T follicular helper cell (primary cell): Measurements from ENCODE around the gene STX2.
A peak's percentile ranks its signal among the peaks of the same experiment; 100 is the strongest.
"Not testable (repeated sequence)": the region's sequence is repeated elsewhere in the genome, so short reads cannot be mapped to it uniquely, and the experiment has no call there.

Experiments used
- DNase-seq: peaks from one replicate; pipeline ENCODE4 v3.0.0-alpha.2; 2020; ENCODE audit warnings: low read depth
- total RNA-seq, 2 experiments: gene quantifications; one replicate each; lab custom pipeline; 2026; lab: John Stamatoyannopoulos, UW

STX2 gene
- 27.3 to 40.1 reads per million in 2 experiments for total RNA-seq

DNA sequence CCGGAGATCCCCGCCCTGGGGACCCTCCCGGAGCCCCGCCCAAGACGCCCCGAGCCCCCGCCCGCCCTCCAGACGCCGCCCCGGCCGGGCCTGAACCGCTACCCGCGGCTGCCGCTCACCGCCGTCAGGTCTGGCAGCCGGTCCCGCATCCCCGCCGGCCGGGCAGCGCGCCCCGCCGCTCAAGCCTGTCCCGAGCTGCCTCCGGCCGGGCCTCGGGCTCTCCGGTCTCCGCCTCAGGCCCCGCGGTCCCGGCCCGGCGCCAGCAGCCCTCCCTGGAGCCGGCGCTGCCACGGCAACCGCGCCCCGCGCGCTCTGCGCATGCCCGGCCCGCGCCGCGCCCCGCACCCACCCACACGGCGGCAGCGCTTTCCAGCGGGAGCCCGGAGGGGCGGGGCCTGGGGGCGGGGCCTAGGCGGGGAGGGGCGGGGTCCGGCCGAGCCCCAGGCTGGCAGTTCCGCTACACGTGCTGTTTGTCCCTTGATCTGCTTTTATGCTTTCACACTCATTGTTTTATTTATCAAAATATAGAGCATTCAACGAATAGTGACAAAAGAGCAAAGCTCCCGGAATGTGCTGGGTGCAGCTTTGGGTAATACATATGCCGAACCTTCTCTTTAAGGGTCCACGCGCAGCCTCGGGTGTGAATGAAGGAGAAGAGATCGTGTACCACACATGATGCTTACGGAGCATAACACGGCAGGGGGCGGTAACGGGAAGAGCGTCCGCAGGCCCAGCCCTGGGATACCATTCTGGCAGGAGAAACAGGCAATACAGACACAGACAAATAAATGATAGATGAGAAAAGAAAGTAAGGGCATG, at the start of gene STX2:
Gene STX2 (minus strand): TSS at position 300 of the 819 bp plus-strand sequence. CDS start 151 bp downstream, at position 149.
- DNase-seq: peak; percentile 86

DNA sequence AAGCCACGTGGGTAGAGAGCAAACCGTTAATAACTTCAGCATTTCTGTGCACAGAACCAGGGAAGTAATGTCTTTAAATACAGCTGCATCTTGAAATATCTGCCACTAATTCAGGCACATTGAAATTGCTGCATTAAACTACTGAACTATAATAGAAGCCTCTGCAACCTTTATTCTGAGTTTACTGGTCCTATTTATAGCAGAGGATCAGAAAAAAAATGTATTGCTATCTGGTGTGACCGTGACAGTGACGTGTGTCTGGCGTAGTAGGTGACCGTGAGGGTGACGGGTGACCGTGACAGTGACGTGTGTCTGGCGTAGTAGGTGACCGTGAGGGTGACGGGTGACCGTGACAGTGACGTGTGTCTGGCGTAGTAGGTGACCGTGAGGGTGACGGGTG, 48.1 kb upstream of the STX2 start:
- DNase-seq: not testable (repeated sequence)

GRCh38 chr12:130881548-130881947, 42.5 kb upstream of the STX2 start:
- no peak for DNase-seq

DNA sequence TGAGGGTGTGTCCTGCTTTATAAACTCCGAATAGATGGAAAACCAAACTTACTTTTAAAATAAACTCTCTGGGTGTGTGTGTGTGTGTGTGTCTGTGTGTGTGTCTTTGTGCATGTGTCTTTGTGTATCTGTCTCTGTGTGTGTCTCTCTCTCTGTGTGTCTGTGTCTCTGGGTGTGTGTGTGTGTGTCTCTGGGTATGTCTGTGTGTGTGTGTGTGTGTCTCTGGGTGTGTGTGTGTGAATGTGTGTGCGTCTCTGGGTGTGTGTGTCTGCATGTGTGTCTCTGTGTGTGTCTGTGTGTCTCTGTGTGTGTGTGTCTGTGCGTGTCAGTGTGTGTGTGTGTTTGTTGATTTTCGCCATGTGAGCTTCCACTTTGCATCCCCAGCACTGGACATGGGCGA, 42.0 kb upstream of the STX2 start:
- no peak for DNase-seq

- DNase-seq: no peak
Observed at GRCh38 chr12:130880411-130880885, 41.4 kb upstream of the STX2 start.

DNA sequence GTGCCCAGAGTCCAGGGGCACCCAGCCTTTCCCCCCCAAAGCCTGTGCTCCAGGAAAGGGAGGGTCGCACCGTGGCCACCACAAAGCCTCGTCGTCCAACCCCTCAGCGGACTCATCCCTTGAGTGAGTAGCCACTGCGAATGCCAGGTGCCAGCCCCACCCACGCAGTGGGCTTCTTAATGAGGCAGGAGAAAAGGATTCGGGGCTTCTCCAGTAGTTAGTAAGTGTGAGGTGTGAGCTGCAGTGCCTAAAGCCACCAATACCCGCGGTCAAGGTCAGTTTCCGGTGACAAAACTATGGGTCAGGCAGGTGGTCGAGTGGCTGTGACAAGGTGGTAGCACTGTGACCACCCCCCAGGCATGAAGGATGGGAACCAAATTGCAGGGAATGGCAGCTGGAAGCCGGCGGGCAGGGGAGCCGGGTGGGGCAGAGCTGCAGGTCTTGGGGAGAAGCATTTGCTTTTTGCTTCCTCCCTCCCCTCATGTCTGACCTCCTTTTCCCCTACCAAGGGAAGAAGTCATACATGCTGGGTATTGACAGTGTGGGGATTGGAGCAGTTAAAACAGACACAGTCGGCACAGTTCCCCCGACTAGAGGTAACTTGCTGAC, 40.8 kb upstream of the STX2 start:
- no peak for DNase-seq

GRCh38 chr12:130879212-130879686, 40.2 kb upstream of the STX2 start:
- no peak for DNase-seq

DNA sequence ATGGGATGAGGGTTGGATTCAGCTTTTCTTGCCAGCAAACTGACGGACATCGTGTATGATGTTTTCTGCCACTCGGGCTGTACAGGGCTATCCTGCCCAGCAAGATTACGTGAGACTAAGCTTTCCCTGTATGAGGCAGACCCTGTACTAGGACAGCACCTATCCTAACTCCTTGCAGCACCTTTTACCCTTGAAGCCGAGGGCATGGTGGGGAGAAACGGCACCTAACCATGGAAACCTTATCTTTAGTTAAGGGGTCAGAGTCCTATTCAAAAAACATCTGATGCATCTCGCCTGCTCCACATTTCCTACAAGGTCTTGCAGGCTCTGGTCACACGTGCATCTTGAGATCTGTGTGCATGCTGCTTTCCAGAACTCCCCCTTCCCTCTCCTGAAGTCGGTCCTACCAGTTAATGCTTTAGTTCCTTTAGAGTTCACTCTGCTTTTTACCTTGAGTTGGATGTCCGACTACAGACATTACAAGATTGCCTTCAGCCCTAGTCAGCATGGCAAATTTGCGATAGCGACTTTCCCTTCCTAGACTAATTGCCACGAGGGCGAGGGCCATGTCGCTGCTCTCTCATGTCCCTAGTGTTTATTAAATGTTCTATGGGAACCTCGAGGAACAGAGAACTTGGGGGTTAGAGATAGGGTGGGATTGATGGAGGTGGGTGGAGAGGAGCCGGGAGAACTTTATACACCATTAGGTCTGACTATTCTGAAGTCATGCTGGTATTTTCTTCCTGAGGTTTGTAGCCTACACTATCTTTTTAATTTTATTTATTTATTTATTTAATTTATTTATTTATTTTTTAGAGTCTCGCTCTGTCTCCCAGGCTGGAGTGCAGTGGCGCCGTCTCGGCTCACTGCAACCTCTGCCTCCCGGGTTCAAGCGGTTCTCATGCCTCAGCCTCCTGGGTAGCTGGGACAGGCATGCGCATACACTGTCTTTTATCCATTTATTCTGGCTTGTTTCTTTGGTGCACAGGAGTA, 39.4 kb upstream of the STX2 start:
- no peak for DNase-seq

- DNase-seq: no peak
Observed at GRCh38 chr12:130877333-130877732, 38.3 kb upstream of the STX2 start.

DNA sequence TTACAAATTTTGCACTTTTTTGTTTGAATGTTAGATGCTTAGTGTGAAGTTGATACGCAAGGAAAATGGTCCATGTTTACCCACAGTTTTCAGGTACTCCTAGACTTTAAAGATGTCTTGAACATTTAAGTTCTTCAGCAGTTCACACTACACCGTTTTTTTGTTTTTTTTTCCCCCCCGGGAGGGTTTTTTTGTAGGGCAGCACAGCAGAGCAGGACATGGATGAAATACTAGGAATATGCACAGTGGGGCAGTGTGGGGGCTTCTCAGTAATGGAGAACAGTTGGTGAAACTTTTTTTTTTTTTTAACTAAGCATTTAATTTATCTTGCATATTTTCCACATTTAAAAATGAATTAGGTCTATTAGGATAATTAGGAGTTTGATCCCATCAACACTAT, 37.7 kb upstream of the STX2 start:
- no peak for DNase-seq

- DNase-seq: no peak
Observed at GRCh38 chr12:130876297-130876696, 37.2 kb upstream of the STX2 start.

DNA sequence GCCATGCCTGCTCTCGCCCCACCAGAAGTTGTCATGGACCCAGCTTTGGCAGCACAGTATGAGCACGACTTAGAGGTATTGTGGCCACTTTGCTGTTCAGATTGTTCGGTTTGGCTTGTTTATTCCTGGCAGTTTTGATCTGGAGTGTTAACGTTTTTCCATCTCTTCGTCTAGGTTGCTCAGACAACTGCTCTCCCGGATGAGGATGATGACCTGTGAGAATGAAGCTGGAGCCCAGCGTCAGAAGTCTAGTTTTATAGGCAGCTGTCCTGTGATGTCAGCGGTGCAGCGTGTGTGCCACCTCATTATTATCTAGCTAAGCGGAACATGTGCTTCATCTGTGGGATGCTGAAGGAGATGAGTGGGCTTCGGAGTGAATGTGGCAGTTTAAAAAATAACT, 36.7 kb upstream of the STX2 start:
- DNase-seq: not testable (repeated sequence)

- no peak for DNase-seq
Observed at GRCh38 chr12:130875193-130875592, 36.1 kb upstream of the STX2 start.

- DNase-seq: no peak
Observed at GRCh38 chr12:130874696-130875095, 35.6 kb upstream of the STX2 start.

DNA sequence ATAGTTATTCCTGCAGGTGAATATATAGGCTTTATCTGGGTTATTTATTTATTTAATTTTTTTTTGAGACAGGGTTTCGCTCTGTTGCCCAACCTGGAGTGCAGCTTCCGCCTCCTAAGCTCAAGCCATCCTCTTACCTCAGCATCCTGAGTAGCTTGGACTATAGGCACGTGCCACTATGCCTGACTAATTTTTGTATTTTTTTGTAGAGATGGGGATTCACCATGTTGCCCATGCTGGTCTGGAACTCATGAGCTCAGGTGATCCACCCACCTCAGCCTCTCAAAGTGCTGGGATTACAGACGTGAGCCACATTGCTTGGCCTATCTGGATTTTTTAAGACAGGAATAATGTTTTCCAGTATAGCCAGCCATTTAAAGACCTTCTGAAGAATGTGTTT, 34.8 kb upstream of the STX2 start:
- no peak for DNase-seq

GRCh38 chr12:130873106-130873795, 34.2 kb upstream of the STX2 start:
- no peak for DNase-seq

- peak; percentile 22 for DNase-seq
Observed at GRCh38 chr12:130872179-130873096, 33.4 kb upstream of the STX2 start.

- DNase-seq: peak; percentile 83
Observed at GRCh38 chr12:130871286-130872178, 32.5 kb upstream of the STX2 start, which contains the start of gene RAN. RAN (plus strand) TSS chr12:130872066; CDS start chr12:130872594, 528 bp downstream.
